ENCODE measurements around the gene HTT.

HTT gene

DNA sequence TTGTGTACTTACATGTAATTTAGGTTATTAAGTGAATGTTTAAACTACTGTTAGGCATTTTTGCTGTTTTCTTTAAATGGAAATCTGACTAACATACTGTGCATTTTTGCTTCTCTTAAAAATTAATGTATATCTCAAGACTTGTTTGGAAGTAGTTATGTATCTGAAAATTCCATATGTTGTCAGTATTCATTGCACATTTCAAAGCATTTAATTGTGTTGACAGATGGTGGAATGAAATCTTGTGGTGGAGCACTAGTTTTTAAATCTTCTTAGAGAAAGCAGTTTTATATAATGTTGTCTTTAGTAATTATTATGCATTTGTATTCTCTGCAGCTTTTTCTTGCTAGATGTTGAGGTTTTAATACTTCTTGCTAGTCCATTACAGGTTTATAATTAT, 102.9 kb downstream of the HTT start:
- TF ChIP-seq, protein P1, sequence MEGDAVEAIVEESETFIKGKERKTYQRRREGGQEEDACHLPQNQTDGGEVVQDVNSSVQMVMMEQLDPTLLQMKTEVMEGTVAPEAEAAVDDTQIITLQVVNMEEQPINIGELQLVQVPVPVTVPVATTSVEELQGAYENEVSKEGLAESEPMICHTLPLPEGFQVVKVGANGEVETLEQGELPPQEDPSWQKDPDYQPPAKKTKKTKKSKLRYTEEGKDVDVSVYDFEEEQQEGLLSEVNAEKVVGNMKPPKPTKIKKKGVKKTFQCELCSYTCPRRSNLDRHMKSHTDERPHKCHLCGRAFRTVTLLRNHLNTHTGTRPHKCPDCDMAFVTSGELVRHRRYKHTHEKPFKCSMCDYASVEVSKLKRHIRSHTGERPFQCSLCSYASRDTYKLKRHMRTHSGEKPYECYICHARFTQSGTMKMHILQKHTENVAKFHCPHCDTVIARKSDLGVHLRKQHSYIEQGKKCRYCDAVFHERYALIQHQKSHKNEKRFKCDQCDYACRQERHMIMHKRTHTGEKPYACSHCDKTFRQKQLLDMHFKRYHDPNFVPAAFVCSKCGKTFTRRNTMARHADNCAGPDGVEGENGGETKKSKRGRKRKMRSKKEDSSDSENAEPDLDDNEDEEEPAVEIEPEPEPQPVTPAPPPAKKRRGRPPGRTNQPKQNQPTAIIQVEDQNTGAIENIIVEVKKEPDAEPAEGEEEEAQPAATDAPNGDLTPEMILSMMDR (conservative IDR thresholded peaks at IDR 0.05; ENCODE audit: control insufficient read depth, insufficient read depth, low read depth, low read length), result no peak
- no peak for DNase-seq (ENCODE audit: low read depth)
- H3K4me3 ChIP-seq (ENCODE audit: control insufficient read depth, low read depth, low read length), result no peak overlapping the region

DNA sequence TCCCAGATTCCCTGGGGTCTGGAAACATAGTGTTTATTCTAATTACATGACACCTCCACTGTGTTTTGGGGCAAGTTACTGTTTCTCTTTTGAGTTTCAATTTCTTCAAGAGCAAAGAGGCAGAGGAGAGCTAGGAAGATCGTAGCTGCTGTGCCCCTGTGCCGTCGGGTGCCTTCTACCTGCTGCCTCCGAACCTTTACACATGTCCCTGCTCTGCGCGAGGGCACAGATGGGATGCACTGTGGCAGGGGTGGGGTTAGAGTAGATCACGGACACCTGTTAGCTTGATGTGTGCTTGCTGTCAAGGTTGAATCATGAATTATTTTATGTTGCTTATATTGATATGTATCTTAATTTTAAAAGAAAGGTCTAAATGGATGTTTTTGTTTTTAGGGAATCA, 103.4 kb downstream of the HTT start:
- no peak for DNase-seq (ENCODE audit: low read depth)
- TF ChIP-seq, protein P1 (conservative IDR thresholded peaks at IDR 0.05; ENCODE audit: control insufficient read depth, insufficient read depth, low read depth, low read length), result no peak

DNA sequence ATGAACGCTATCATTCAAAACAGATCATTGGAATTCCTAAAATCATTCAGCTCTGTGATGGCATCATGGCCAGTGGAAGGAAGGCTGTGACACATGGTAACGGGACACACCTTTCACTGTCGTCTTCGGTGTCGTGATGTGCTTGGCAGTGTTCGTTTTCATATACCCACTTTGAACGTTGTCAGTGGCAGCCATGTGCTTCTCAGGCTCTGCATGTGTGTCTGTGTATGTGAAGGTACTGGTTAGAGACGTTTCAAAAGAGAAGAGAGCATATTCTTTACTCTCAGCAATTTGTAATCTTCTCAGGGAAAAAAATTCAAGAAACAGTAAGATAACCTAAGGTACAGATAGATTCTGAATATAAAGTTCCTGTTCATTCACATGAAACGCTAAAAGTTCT, 103.9 kb downstream of the HTT start:
- no peak overlapping the region for H3K4me3 ChIP-seq (ENCODE audit: control insufficient read depth, low read depth, low read length)
- TF ChIP-seq, protein P1 (conservative IDR thresholded peaks at IDR 0.05; ENCODE audit: control insufficient read depth, insufficient read depth, low read depth, low read length), result no peak
- DNase-seq (ENCODE audit: low read depth), result no peak

More for the DNA sequence above, 103.4 kb downstream of the HTT start:
- H3K4me3 ChIP-seq (ENCODE audit: control insufficient read depth, low read depth, low read length), result no peak overlapping the region

DNA sequence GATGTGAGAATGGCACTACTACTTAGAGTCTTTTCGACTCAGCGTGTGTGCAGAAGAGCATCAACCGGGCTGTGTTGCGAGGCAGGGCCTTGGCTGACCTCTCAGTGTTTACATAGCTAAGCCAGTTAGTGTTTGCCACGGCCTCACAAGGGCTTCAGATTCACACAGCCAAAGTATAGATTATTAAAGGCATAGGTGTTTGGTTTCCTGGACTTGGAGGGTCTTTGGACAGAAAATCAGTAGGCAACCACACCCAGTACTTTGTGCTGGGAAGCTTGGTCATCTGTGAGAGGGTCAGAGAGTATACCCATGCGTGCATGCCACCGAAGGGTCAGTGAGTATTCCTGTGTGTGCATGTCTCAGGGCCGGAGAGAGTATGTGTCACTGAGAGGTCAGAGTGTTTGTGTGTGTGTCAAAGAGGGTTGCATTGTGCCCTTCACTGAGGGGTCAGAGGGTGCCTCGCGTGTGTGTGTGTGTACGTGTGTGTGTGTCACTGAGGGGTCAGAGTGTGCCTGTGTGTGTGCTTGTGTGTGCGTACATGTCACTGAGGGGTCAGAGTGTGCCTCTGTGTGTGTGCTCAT, 104.7 kb downstream of the HTT start:
- H3K4me3 ChIP-seq (ENCODE audit: control insufficient read depth, low read depth, low read length), result no peak overlapping the region
- DNase-seq (ENCODE audit: low read depth), result no peak
- TF ChIP-seq, protein P1 (conservative IDR thresholded peaks at IDR 0.05; ENCODE audit: control insufficient read depth, insufficient read depth, low read depth, low read length), result no peak

DNA sequence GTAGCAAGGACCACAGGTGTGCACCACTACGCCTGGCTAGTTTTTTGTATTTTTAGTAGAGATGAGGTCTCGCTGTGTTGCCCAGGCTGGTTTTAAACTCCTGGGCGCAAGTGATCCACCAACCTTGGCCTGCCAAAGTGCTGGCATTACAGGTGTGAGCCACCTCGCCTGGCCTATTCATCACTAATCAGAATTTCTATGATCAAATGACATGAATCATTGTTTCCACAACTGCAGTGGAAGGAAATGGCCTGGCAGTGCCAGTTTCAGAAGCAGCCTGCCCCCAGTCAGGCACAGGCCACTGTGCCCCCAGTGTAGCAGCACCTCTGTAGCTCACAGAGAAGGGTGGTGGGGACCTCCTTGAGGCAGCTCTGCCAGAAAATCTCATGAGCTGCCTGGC, 108.5 kb downstream of the HTT start:
- no peak for DNase-seq (ENCODE audit: low read depth)
- TF ChIP-seq, protein P1 (conservative IDR thresholded peaks at IDR 0.05; ENCODE audit: control insufficient read depth, insufficient read depth, low read depth, low read length), result no peak
- H3K4me3 ChIP-seq (ENCODE audit: control insufficient read depth, low read depth, low read length), result no peak overlapping the region

DNA sequence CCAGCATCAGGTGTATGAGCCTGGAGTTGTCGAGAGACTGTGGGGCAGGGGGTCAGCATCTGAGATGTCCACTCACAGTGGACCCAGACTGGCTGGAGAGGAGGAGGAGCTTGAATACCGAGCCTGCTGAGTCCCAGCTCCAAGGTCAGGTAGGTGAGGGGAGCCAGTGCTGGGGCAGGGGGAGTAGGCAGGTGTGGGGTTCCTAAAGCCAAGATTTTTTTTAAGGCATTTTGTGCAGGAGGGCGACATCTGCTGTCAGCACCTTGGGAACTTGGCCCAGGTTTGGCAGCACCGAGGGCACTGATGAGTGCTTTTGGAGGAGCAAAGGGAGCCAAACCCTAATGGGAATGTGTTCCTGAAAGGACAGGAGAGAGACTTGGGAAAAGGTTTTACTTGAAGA, 110.2 kb downstream of the HTT start:
- TF ChIP-seq, protein P1 (conservative IDR thresholded peaks at IDR 0.05; ENCODE audit: control insufficient read depth, insufficient read depth, low read depth, low read length), result no peak
- no peak for DNase-seq (ENCODE audit: low read depth)
- no peak overlapping the region for H3K4me3 ChIP-seq (ENCODE audit: control insufficient read depth, low read depth, low read length)

DNA sequence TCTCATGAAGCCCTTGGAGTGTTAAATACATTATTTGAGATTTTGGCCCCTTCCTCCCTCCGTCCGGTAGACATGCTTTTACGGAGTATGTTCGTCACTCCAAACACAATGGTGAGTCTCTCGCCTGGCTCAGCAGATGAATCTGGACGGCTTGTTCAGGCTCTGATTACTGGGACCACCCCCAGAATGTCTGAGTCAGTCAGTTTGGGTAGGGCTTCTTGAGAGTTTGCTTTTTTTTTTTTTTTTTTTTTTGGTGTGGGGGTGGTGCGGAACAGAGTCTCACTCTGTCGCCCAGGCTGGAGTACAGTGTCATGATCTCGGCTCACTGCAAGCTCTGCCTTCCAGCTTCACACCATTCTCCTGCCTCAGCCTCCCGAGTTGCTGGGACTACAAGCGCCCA, 112.1 kb downstream of the HTT start:
- no peak overlapping the region for H3K4me3 ChIP-seq (ENCODE audit: control insufficient read depth, low read depth, low read length)
- TF ChIP-seq, protein P1 (conservative IDR thresholded peaks at IDR 0.05; ENCODE audit: control insufficient read depth, insufficient read depth, low read depth, low read length), result no peak
- peak; percentile 51 for DNase-seq (ENCODE audit: low read depth)

All from fibroblast of mammary gland (primary cell).